Upper lobe of left lung (tissue), 6 donors: ENCODE measurements around the gene TPM2. TPM values are rescaled to one million over a fixed set of nuclear protein-coding genes. Genes with fewer than 3 reads are reported as not detected.

Experiments used
- ATAC-seq, 2 donors: fragments of 200-7000 bp; cut with Tn5 transposase; one replicate each; pipeline ENCODE4 v1.9.1; 2022; ENCODE audit warnings: mild to moderate bottlenecking in 2 of 2, moderate library complexity in 2 of 2; ENCODE audit not compliant: low FRiP score in 2 of 2
- DNase-seq, 2 donors: peaks; one replicate each; pipeline ENCODE4 v3.0.0-alpha.2; 2019 to 2020
- H3K27ac ChIP-seq, 4 donors: fragments of 200-600 bp; sonication (generic); one replicate each; pipeline ENCODE4 v1.5.1; 2016 to 2019
- H3K27me3 ChIP-seq, 4 donors: fragments of 200-600 bp; sonication (generic); one replicate each; pipeline ENCODE4 v1.5.1; 2017 to 2019
- H3K36me3 ChIP-seq, 4 donors: fragments of 200-600 bp; sonication (generic); one replicate each; pipeline ENCODE4 v1.5.1; 2016 to 2019
- H3K4me1 ChIP-seq, 4 donors: fragments of 200-600 bp; sonication (generic); one replicate each; pipeline ENCODE4 v1.5.1; 2018 to 2019
- H3K4me3 ChIP-seq, 4 donors: fragments of 200-600 bp; sonication (generic); one replicate each; pipeline ENCODE4 v1.5.1; 2017 to 2019; ENCODE audit warnings: mild to moderate bottlenecking in 2 of 4, moderate library complexity in 1 of 4
- H3K9me3 ChIP-seq, 4 donors: fragments of 200-600 bp; sonication (generic); one replicate each; pipeline ENCODE4 v1.5.1; 2018 to 2019
- CTCF ChIP-seq, 6 experiments: fragments of 450-650 bp in 4 of 6; fragments of 200-600 bp in 2 of 6; sonication (generic) in 2 of 6; IDR thresholded peaks; one replicate each; pipeline ENCODE4 v1.5.1; 2016 to 2019; ENCODE audit warnings: antibody characterized with exemption in 6 of 6
- EP300 ChIP-seq, 4 donors: sonication (generic); formaldehyde crosslinking; IDR thresholded peaks; one replicate each; pipeline ENCODE4 v1.5.1; 2017; ENCODE audit warnings: antibody characterized with exemption in 4 of 4, control low read depth in 2 of 4
- POLR2A ChIP-seq, 4 donors: fragments of 450-650 bp; IDR thresholded peaks; one replicate each; pipeline ENCODE4 v1.5.1; 2016 to 2017; ENCODE audit warnings: antibody characterized with exemption in 4 of 4, mild to moderate bottlenecking in 2 of 4
- POLR2AphosphoS5 ChIP-seq, 2 donors: sonication (generic); formaldehyde crosslinking; IDR thresholded peaks; one replicate each; pipeline ENCODE4 v1.5.1; 2017; ENCODE audit warnings: antibody characterized with exemption in 2 of 2
- WGBS, 2 donors: methylation state at CpG; one replicate each; pipeline ENCODE4 v1.1.5; 2017 to 2018; 5-methylcytosine and 5-hydroxymethylcytosine counted together
- total RNA-seq, 6 donors: library from RNA; depleted of rRNA in 4 of 6; stranded (reverse); fragments of >200 nt in 4 of 6; gene quantifications; one replicate each; pipeline versions ENCODE4 v1.1.0 to v1.2.1, GENCODE V29; 2016 to 2021
- donor health status: DM: no; HTN: no; CAD: no; lungs with moderate emphysema.
- donor health status: DM: no; HTN: yes; CAD: no; lungs with severe emphysema.

TPM2 gene
- total RNA-seq, 6 donors from 2014 or later = 89.3 to 265 (median 214) TPM

GRCh38 chr9:35691757-35692301 is 2.1 kb upstream of the TPM2 start:
- Histone ChIP-seq H3K4me3 (no peak overlapping the region), H3K36me3 (peaks cover 0 to 14% (median 8%) of the 10 kb centered on the region in 4 donors), H3K4me1 (peaks cover 3 to 38% (median 24%) of the 10 kb centered on the region in 4 donors), H3K9me3 (no peaks in the 10 kb centered on the region), H3K27me3 (no peaks in the 10 kb centered on the region), H3K27ac (peak overlapping the region; percentile 77 to 93 (median 89))
- ATAC-seq = no peak
- no peak for TF ChIP-seq POLR2AphosphoS5 (IDR thresholded peaks at IDR 0.05)
- DNase-seq = no peak
- 81 to 84% methylated on average over 13 of the region's 13 CpGs for WGBS, 2 donors

GRCh38 chr9:35691334-35691650 is 1.6 kb upstream of the TPM2 start:
- no peak for DNase-seq
- Histone ChIP-seq H3K4me1 (peaks cover 3 to 33% (median 18%) of the 10 kb centered on the region in 4 donors), H3K4me3 (peak overlapping the region; percentile 64 to 79 (median 74)), H3K27me3 (no peaks in the 10 kb centered on the region), H3K36me3 (peaks cover 0 to 11% (median 5%) of the 10 kb centered on the region in 4 donors), H3K27ac (peak overlapping the region; percentile 77 to 93 (median 89)), H3K9me3 (no peaks in the 10 kb centered on the region)
- no peak for TF ChIP-seq POLR2A (IDR thresholded peaks at IDR 0.05)
- no peak for TF ChIP-seq POLR2AphosphoS5 (IDR thresholded peaks at IDR 0.05)
- no peak for TF ChIP-seq CTCF (IDR thresholded peaks at IDR 0.05)
- TF ChIP-seq EP300 (IDR thresholded peaks at IDR 0.05) = no peak
- WGBS, 2 donors = 17 to 19% methylated on average over 10 of the region's 10 CpGs
- peak; percentile 22 to 60 for ATAC-seq

GRCh38 chr9:35690614-35691333 is 1.0 kb upstream of the TPM2 start:
- Histone ChIP-seq H3K36me3 (peaks cover 0 to 6% (median 2%) of the 10 kb centered on the region in 4 donors), H3K27ac (peak overlapping the region; percentile 77 to 93 (median 89)), H3K9me3 (no peaks in the 10 kb centered on the region), H3K4me3 (peak overlapping the region; percentile 64 to 79 (median 74)), H3K27me3 (no peaks in the 10 kb centered on the region), H3K4me1 (peaks cover 3 to 31% (median 14%) of the 10 kb centered on the region in 4 donors)
- peak; percentile 67 to 94 for DNase-seq
- TF ChIP-seq CTCF (IDR thresholded peaks at IDR 0.05) (no peak), POLR2A (IDR thresholded peaks at IDR 0.05) (peak in 1 of 4 donors; percentile 58), EP300 (IDR thresholded peaks at IDR 0.05) (no peak), POLR2AphosphoS5 (IDR thresholded peaks at IDR 0.05) (peak; percentile 31 to 52)
- whole genome bisulfite sequencing, 2 donors = 0% methylated on average over 22 to 32 of the region's 61 CpGs
- peak; percentile 84 for ATAC-seq

GRCh38 chr9:35690294-35690613 is 529 bp upstream of the TPM2 start:
- WGBS, 2 donors = 5% methylated on average over 18 of the region's 21 CpGs; no CpG with 5 or more reads in 1 of the 2 donors
- ATAC-seq = no peak

More at GRCh38 chr9:35690294-35690613, 529 bp upstream of the TPM2 start:
- H3K4me1 ChIP-seq = peaks cover 3 to 29% (median 14%) of the 10 kb centered on the region in 4 donors
- H3K4me3 ChIP-seq = peak overlapping the region; percentile 64 to 79 (median 74)
- no peaks in the 10 kb centered on the region for H3K27me3 ChIP-seq
- H3K27ac ChIP-seq = peak overlapping the region; percentile 77 to 93 (median 89)
- no peaks in the 10 kb centered on the region for H3K9me3 ChIP-seq
- TF ChIP-seq POLR2A (IDR thresholded peaks at IDR 0.05) (no peak), POLR2AphosphoS5 (IDR thresholded peaks at IDR 0.05) (no peak), EP300 (IDR thresholded peaks at IDR 0.05) (no peak), CTCF (IDR thresholded peaks at IDR 0.05) (no peak)
- DNase-seq = no peak
- H3K36me3 ChIP-seq = peaks cover 0 to 7% (median 2%) of the 10 kb centered on the region in 4 donors
